GM18498 (cell line): ENCODE results near the gene PLPP3.
"Not testable (repeated sequence)": the region's sequence is repeated elsewhere in the genome, so short reads cannot be mapped to it uniquely, and the experiment has no call there.

Experiments used
- ATAC-seq: cut with Tn5 transposase; IDR thresholded peaks from one replicate; pipeline ENCODE4 v1.9.1; 2021; ENCODE audit warnings: mild to moderate bottlenecking, moderate library complexity; ENCODE audit not compliant: unreplicated experiment

The PLPP3 gene

DNA sequence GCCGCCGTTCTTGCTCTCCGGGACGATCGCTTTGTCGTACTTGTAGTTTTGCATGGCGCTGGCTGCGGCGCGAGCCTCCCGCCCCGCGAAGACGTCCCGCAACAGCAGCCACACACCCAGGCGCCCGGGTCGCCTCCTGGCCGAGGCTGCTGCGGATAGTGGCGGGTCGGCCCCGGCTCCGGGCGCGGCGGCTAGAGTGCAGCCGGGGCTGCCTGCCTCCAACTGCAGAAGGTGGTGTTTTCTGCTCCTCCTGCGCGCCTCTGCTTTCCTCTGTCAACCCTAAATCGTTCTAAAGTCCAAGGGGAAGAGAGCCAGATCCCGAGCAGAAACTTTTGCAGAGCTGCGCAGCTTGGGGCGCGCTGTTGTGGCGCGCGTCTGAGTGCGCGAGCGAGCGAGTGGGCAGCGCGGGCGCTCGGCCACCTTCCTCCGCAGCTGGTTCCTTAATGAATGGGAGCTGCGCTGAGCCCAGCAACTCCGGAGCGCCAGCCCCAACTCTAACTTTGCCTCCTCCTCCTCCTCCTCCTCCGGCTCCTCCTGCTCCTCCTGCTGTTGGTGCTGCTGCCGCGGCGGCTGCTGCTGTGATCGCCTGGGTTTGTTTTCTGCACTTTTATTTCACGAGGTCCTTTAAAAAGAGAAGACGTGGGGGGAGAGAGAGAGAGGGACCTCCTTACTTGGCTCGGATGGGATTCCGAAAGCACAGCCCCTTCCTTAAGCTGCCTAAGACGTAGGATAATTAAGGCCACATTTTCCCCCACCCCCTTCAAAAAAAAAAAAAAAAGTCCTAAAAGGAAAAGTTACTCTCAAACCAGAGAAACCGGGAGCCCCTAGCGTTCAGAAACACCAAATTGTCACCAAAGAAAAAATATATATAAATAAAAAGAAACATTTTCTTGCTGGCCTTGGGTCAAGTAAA lies at the start of gene PLPP3:
PLPP3 (minus strand) TSS at position 601 of the 913 bp plus-strand sequence; CDS start at position 54, 547 bp downstream.
- ATAC-seq: peak; percentile 56

DNA sequence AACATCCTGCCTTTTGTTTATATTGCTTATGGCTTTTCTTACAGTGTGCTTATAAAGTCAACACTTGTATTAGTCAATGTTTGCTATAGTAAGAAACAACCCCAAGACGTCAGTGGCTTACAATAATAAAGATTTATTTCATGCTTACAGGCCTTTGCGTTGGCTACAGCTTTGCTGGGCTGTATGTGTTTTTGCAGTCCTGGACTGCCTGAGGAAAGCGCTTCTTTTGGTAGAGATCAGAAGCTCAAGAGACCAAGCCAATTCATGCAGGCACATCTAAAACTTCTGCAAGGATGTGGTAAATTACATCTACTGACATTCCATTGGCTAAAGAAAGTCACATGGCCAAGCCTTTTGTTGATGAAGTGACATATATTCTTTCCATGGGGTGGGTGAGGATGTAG lies 48.3 kb upstream of the PLPP3 start:
- ATAC-seq: no peak

GRCh38 chr1:56627019-56627635 lies 47.8 kb upstream of the PLPP3 start:
- ATAC-seq: no peak

- ATAC-seq: no peak
Observed at GRCh38 chr1:56626546-56626945, 47.2 kb upstream of the PLPP3 start.

GRCh38 chr1:56625819-56626440 lies 46.6 kb upstream of the PLPP3 start:
- ATAC-seq: no peak

- no peak for ATAC-seq
Observed at GRCh38 chr1:56617141-56617540, 37.8 kb upstream of the PLPP3 start.

DNA sequence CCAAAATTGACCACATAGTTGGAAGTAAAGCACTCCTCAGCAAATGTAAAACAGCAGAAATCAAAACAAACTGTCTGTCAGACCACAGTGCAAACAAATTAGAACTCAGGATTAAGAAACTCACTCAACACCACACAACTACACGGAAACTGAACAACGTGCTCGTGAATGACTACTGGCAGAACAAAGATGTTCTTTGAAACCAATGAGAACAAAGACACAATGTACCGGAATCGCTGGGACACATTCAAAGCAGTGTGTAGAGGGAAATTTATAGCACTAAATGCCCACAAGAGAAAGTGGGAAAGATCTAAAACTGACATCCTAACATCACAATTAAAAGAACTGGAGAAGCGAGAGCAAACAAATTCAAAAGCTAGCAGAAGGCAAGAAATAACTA lies 31.4 kb upstream of the PLPP3 start:
- ATAC-seq: not testable (repeated sequence)

- ATAC-seq: not testable (repeated sequence)
Observed at GRCh38 chr1:56610097-56610496, 30.7 kb upstream of the PLPP3 start.

DNA sequence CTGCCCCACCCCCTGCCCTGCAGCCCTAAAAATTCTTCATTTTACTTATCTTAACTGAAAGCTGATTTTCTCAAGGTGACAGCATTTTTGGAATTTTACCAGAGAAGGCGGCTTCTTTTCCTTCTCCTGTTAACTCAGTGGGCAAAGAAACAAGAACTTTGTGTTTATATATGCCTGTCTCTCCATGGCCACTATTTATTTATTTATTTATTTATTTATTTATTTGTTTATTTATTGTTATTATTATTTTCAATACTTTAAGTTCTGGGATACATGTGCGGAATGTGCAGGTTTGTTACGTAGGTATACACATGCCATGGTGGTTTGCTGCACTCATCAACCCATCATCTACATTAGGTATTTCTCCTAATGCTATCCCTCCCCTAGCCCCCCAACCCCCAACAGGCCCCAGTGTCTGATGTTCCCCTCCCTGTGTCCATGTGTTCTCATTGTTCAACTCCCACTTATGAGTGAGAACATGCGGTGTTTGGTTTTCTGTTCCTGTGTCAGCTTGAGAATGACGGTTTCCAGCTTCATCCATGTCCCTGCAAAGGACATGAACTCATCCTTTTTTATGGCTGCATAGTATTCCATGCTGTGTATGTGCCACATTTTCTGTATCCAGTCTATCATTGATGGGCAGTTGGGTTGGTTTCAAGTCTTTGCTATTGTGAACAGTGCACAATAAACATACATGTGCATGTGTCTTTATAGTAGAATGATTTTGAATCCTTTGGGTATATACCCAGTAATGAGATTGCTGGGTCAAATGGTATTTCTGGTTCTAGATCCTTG lies 16.2 kb upstream of the PLPP3 start:
- not testable (repeated sequence) for ATAC-seq

DNA sequence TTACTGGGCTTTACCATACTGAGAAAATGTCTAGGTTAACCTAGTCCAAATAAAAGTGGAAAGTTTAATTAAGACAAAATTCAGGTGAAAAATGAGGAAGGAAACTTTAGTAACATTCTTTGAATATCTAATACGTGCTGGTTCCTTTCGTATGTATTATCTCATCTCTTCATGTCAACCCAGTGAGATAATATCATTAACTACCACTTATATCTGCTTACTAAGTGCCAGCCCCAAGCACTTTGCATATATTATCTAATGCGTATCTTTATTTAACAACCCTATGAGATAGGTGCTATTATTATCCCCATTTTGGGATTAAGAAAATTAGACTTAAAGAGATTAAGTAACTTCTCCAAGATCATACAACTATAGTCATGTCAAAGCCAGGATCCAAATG lies 12.5 kb upstream of the PLPP3 start:
- no peak for ATAC-seq

- ATAC-seq: no peak
Observed at GRCh38 chr1:56590520-56591011, 11.2 kb upstream of the PLPP3 start.

DNA sequence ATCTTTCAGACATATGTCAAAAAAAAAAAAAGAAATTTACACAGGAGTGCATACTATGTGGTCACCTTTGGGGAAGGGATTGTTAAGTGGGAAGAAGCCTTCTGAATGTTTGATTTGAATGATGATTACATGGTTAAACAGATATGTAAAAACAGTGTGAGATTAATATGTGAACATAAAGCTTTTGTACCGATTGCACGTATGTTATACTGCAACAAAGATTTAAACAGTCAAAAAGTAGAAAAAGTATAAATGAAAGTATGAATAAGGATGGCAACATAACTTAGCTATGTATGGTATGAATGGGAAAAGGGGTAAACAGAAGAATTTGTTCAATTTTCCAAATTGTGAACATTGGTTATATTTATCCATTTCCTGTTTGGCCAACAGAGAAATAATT lies 10.0 kb upstream of the PLPP3 start:
- ATAC-seq: no peak

DNA sequence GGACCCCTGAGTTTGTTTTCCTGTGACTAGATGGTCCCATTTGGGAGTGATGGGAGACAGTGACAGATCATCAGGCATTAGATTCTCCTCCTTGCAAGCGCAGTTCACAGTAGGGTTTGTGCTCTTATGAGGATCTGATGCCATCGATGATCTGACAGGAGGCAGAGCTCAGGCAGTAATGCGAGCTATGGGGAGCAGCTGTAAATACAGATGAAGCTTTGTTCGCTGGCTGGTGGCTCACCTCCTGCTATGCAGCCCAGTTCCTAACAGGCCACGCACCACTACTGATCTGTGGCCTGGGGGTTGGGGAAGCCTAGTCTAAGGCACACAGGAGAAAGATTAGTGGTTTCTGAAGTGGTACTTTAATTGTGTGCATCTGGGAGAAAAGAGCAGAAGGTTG lies 7.1 kb upstream of the PLPP3 start:
- no peak for ATAC-seq

DNA sequence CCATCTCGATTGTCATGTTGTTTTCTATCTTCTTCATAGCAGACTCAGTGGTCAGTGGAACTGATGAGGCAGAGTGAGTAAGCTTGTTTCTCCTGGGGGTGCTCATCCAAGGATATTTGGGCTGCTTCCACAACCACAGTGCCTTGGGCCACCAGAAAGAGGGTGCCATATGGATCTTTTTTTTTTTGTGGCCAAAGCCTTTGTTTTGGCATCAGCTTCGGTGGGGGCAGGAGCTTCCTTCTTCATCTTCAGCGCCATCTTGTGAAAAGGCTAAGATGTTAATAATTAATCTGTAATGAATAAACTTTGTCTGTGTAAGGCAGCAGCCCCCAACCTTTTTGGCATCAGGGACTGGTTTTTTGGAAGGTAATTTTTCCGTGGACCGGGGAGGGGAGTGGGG lies 6.6 kb upstream of the PLPP3 start:
- ATAC-seq: no peak

DNA sequence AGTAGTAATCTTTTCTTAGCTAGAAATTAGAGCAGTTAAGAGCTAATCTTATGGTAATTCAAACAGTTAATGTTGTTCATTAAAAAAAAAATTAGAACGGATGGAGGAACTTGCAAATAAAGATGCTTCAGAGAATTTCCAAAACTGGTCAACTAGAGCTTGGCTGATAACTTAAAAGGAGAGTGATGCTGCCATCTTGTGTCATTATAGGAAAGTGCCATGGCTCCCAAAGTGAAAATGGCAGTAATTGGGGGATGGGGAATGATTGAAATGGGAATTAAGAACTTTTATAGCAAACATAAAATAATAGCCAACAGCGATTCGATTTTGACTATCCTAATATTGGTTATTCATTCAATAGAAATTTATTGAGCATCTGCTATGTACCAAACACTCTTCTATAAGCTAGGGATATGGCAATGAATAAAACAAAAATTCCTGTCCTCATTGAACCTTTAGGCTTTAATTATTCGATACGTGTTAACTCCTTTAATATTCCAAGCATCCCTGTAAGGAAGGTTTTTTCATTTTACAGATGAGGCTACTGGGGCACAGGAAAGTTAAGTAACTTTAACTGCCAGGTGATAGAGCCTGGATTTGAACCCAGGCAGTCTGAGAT lies 5.7 kb upstream of the PLPP3 start:
- peak; percentile 52 for ATAC-seq

DNA sequence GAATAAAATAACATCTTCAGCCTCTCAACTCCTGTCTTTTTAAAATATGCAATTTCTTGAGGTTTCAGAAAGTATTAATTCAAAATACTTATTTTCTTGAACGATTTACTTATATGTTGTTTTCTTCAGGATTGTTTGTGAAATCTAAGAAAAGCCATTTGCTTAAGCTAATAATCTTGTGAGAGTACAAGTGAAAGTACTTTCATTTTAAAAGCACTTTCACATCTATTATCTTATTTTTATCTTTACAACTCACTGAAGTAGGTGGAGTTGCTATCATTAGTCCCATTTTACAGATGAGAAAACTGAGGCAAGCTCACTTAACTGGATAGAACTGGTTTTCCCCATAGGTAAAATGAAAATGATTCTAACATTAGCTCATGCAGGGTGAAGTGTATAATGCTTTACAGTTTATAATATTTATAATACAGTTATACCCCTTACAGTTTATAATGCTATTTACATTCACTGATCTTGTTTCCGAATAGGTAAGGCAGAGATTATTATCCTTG lies 4.7 kb upstream of the PLPP3 start:
- no peak for ATAC-seq

DNA sequence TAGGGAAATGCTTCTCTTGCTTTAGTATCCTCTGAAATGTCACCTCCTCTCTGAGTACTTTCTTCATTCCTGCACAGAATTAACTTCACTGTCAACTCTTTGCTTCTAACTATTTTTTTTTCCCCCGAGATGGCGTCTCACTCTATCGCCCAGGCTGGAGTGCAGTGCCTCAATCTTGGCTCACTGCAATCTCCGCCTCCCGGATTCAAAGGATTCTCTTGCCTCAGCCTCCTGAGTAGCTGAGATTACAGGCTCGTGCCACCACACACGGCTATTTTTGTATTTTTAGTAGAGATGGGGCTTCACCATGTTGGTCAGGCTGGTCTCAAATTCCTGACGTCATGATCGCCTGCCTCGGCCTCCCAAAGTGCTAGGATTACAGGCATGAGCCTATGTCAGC lies 1.4 kb upstream of the PLPP3 start:
- ATAC-seq: no peak

GRCh38 chr1:56578138-56578962 lies 1.0 kb downstream of the PLPP3 start:
- peak; percentile 47 for ATAC-seq

GRCh38 chr1:56577406-56578137 lies 1.8 kb downstream of the PLPP3 start:
- no peak for ATAC-seq
